ENCODE data around the gene MED27. TPM values are rescaled to one million over a fixed set of nuclear protein-coding genes. Genes with fewer than 3 reads are reported as not detected.

MED27 gene
- total and polyA plus RNA-seq, 2 experiments from 2014 or later = 17.2 to 32.1 TPM

DNA sequence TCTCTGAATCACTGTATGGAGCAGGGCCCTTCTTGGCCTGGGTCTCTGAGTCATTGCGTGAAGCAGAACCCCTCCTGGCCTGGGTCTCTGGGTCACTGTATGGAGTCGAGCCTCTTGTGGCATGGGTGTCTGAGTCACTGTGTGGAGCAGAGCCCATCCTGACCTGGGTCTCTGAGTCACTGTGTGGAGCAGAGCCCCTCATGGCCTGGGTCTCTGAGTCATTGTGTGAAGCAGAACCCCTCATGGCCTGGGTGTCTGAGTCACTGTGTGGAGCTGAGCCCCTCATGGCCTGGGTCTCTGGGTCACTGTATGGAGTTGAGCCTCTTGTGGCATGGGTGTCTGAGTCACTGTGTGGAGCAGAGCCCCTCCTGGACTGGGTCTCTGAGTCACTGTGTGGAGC, 245.8 kb downstream of the MED27 start:
- Histone ChIP-seq H4K20me1 (ENCODE audit: insufficient read depth, poor library complexity, severe bottlenecking) (no peaks in the 10 kb centered on the region), H3K4me3 (no peak overlapping the region), H3K4me2 (no peak overlapping the region), H3K9me3 (ENCODE audit: low read depth) (no peaks in the 10 kb centered on the region), H3K79me2 (no peaks in the 10 kb centered on the region), H3K9me2 (replicated peaks; ENCODE audit: insufficient read depth) (no peaks in the 10 kb centered on the region), H2AFZ (no peak overlapping the region), H3K36me3 (replicated peaks; ENCODE audit: insufficient read depth, low read depth) (no peaks in the 10 kb centered on the region), H3K27ac (no peak overlapping the region), H3K4me1 (ENCODE audit: insufficient read depth) (no peaks in the 10 kb centered on the region), H3K27me3 (no peaks in the 10 kb centered on the region)
- no peak for TF ChIP-seq EZH2phosphoT487 (IDR thresholded peaks at IDR 0.05; ENCODE audit: low read depth, severe bottlenecking, unreplicated experiment)
- TF ChIP-seq EZH2 (IDR thresholded peaks at IDR 0.05; ENCODE audit: borderline replicate concordance) = no peak
- TF ChIP-seq, protein P1, sequence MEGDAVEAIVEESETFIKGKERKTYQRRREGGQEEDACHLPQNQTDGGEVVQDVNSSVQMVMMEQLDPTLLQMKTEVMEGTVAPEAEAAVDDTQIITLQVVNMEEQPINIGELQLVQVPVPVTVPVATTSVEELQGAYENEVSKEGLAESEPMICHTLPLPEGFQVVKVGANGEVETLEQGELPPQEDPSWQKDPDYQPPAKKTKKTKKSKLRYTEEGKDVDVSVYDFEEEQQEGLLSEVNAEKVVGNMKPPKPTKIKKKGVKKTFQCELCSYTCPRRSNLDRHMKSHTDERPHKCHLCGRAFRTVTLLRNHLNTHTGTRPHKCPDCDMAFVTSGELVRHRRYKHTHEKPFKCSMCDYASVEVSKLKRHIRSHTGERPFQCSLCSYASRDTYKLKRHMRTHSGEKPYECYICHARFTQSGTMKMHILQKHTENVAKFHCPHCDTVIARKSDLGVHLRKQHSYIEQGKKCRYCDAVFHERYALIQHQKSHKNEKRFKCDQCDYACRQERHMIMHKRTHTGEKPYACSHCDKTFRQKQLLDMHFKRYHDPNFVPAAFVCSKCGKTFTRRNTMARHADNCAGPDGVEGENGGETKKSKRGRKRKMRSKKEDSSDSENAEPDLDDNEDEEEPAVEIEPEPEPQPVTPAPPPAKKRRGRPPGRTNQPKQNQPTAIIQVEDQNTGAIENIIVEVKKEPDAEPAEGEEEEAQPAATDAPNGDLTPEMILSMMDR (IDR thresholded peaks at IDR 0.05; ENCODE audit: poor library complexity) = no peak
- 93% methylated on average over 2 of the region's 2 CpGs for WGBS (ENCODE audit: low lambda C conversion rate, missing lambda C conversion rate)
- no peak for DNase-seq (ENCODE audit: low spot score)

GRCh38 chr9:131833083-131833482, 246.6 kb downstream of the MED27 start:
- Histone ChIP-seq H3K79me2 (no peaks in the 10 kb centered on the region), H3K9me3 (ENCODE audit: low read depth) (no peaks in the 10 kb centered on the region), H3K4me1 (ENCODE audit: insufficient read depth) (no peaks in the 10 kb centered on the region), H3K9me2 (replicated peaks; ENCODE audit: insufficient read depth) (no peaks in the 10 kb centered on the region), H3K4me2 (no peak overlapping the region), H3K27ac (no peak overlapping the region), H3K4me3 (no peak overlapping the region), H4K20me1 (ENCODE audit: insufficient read depth, poor library complexity, severe bottlenecking) (no peaks in the 10 kb centered on the region), H3K36me3 (replicated peaks; ENCODE audit: insufficient read depth, low read depth) (no peaks in the 10 kb centered on the region), H2AFZ (no peak overlapping the region), H3K27me3 (no peaks in the 10 kb centered on the region)
- TF ChIP-seq EZH2phosphoT487 (IDR thresholded peaks at IDR 0.05; ENCODE audit: low read depth, severe bottlenecking, unreplicated experiment) (no peak), EZH2 (IDR thresholded peaks at IDR 0.05; ENCODE audit: borderline replicate concordance) (no peak)
- TF ChIP-seq, protein P1 (IDR thresholded peaks at IDR 0.05; ENCODE audit: poor library complexity) = no peak
- 87% methylated on average over 4 of the region's 4 CpGs for WGBS (ENCODE audit: low lambda C conversion rate, missing lambda C conversion rate)
- no peak for DNase-seq (ENCODE audit: low spot score)

DNA sequence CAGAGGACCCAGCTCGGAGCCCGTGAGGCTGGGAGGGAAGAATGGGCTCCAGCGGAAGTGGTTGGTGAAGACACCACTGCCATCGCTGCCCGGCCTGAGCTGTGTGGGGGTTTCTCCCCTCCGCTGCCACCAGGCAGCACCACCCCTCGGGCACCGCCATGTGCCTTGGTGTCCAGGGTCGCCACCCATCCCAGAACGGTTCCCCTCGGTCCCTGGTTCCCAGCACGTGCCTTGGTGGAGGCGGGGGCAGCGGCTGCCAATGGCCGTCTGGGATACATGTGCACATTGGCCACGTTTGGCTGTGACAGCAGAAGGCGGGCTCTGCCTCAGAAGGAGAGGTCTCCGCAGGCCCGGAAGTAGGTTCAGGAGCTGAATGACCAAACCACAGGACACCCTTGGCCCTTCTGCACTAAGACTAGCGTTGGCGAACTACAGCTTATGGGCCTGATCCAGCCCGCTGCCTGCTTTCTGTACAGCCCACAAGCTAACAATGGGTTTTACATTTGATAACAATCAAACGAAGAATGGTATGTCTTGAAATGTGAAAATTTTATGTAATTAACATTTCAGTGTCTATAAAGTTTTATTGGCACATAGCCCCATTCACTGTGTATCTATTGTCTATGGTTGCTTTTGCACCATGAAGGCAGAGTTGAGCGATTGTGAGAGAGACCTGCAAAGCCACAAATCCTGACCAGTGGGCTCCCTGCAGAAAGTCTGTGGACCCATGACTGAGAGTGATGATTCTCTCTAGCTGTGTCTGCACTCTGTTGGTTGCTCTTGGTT, 248.1 kb downstream of the MED27 start:
- Histone ChIP-seq H3K79me2 (no peaks in the 10 kb centered on the region), H3K36me3 (replicated peaks; ENCODE audit: insufficient read depth, low read depth) (no peaks in the 10 kb centered on the region), H3K4me1 (ENCODE audit: insufficient read depth) (no peaks in the 10 kb centered on the region), H3K27ac (no peak overlapping the region), H3K27me3 (no peaks in the 10 kb centered on the region), H3K9me2 (replicated peaks; ENCODE audit: insufficient read depth) (no peaks in the 10 kb centered on the region), H3K9me3 (ENCODE audit: low read depth) (no peaks in the 10 kb centered on the region), H3K4me2 (no peak overlapping the region), H4K20me1 (ENCODE audit: insufficient read depth, poor library complexity, severe bottlenecking) (no peaks in the 10 kb centered on the region), H2AFZ (no peak overlapping the region), H3K4me3 (no peak overlapping the region)
- TF ChIP-seq EZH2 (IDR thresholded peaks at IDR 0.05; ENCODE audit: borderline replicate concordance) = no peak
- TF ChIP-seq, protein P1 (IDR thresholded peaks at IDR 0.05; ENCODE audit: poor library complexity) = no peak
- no peak for TF ChIP-seq EZH2phosphoT487 (IDR thresholded peaks at IDR 0.05; ENCODE audit: low read depth, severe bottlenecking, unreplicated experiment)
- WGBS (ENCODE audit: low lambda C conversion rate, missing lambda C conversion rate) = 92% methylated on average over 24 of the region's 24 CpGs
- DNase-seq (ENCODE audit: low spot score) = no peak

Data from hepatocyte (in vitro differentiated cells).